Measurements from ENCODE around the gene UBE2J1.

The UBE2J1 gene

GRCh38 chr6:89361171-89361570 lies 8.6 kb upstream of the UBE2J1 start:
- DNase-seq: no peak

- DNase-seq: no peak
Measured at GRCh38 chr6:89360415-89360999, 8.0 kb upstream of the UBE2J1 start.

GRCh38 chr6:89359561-89359960 lies 7.0 kb upstream of the UBE2J1 start:
- no peak for DNase-seq

- peak; percentile 62 for DNase-seq
Measured at GRCh38 chr6:89357390-89357789, 4.9 kb upstream of the UBE2J1 start.

GRCh38 chr6:89356642-89357170 lies 4.2 kb upstream of the UBE2J1 start:
- DNase-seq: no peak

GRCh38 chr6:89355511-89356194 lies 3.1 kb upstream of the UBE2J1 start:
- no peak for DNase-seq

GRCh38 chr6:89353702-89354392 lies 1.3 kb upstream of the UBE2J1 start:
- no peak for DNase-seq

GRCh38 chr6:89353118-89353556 lies 615 bp upstream of the UBE2J1 start:
- no peak for DNase-seq

- no peak for DNase-seq
Measured at GRCh38 chr6:89351671-89352277, 748 bp downstream of the UBE2J1 start.

GRCh38 chr6:89350281-89350966 lies 2.1 kb downstream of the UBE2J1 start:
- peak; percentile 69 for DNase-seq

- no peak for DNase-seq
Measured at GRCh38 chr6:89348372-89348771, 4.2 kb downstream of the UBE2J1 start.

- no peak for DNase-seq
Measured at GRCh38 chr6:89347825-89348224, 4.7 kb downstream of the UBE2J1 start.

- DNase-seq: no peak
Measured at GRCh38 chr6:89346433-89346832, 6.1 kb downstream of the UBE2J1 start.

- DNase-seq: no peak
Measured at GRCh38 chr6:89339565-89339964, 13.0 kb downstream of the UBE2J1 start.

- DNase-seq: no peak
Measured at GRCh38 chr6:89335164-89335563, 17.4 kb downstream of the UBE2J1 start.

GRCh38 chr6:89330910-89331309 lies 21.6 kb downstream of the UBE2J1 start:
- no peak for DNase-seq

GRCh38 chr6:89328976-89329375 lies 23.5 kb downstream of the UBE2J1 start:
- DNase-seq: no peak

GRCh38 chr6:89324304-89324703 lies 28.2 kb downstream of the UBE2J1 start:
- no peak for DNase-seq

- DNase-seq: no peak
Measured at GRCh38 chr6:89323511-89323971, 29.0 kb downstream of the UBE2J1 start.

- peak; percentile 80 for DNase-seq
Measured at GRCh38 chr6:89321131-89321970, 31.2 kb downstream of the UBE2J1 start.

GRCh38 chr6:89320012-89320559 lies 32.4 kb downstream of the UBE2J1 start:
- no peak for DNase-seq

Data from hematopoietic multipotent progenitor cell treated with erythropoietin and hydrocortisone succinate and interleukin-3 and kit ligand, for 4 days (in vitro differentiated cells).